NCI-H2227 (cell line): Measurements from ENCODE around the gene DUSP7.
"Not testable (repeated sequence)": the region's sequence is repeated elsewhere in the genome, so short reads cannot be mapped to it uniquely, and the experiment has no call there.

Source experiments
- DNase-seq: peaks from one replicate; lab custom pipeline; 2025; ENCODE audit not compliant: unreplicated experiment; lab: John Stamatoyannopoulos, UW

DUSP7 gene

DNA sequence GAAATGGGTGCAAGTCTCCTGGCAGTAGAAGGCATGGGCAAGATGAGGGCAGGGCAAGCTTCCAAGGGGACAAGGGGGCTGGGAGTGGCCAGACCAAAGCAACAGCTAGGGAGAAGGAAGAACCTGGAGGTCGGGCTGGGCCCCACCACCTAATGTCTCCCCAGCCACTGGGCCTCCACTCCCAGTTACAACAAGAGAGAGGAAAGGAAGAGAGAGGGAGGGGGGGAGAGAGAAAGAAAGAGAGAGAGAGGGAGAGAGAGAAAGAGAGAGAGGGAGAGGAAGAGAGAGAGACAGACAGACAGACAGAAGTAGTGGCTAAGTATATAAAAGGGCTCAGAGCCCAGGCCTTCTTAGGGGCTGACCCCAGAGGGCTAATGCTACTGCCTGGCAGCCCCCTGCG, 6.9 kb downstream of the DUSP7 start:
- no peak for DNase-seq

DNA sequence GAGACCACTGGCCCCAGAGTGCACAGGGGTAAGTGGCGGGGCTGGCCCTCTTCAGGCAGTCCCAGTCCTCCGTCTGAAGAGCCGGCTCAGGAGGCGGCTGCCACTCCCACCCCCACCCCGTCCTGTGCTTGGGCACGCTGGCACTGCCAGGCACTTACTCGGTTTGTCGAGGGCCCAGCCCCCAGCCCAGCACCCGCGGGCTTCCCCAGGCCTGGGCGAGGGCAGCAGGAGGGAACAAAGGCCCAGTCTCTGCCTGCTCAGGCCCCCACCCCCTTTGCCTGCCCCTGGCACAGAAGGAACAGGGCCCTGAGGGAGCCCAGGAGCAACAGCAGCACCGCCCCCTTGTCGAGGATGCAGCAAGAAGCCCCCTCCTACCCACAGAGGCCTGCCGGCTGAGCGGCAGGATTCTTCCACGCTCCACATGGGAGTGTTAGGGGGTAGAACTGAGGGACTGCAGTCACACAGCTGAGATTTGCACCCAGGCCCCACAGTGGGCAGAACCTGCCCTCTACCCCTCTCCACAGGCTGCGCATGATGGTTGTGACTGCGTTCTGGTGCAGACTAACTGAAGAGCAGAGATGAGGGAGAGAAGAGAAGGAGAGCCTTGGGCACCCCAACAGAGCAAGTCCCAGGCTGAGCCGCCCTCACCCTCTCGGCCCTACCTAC, 8.9 kb downstream of the DUSP7 start:
- no peak for DNase-seq

DNA sequence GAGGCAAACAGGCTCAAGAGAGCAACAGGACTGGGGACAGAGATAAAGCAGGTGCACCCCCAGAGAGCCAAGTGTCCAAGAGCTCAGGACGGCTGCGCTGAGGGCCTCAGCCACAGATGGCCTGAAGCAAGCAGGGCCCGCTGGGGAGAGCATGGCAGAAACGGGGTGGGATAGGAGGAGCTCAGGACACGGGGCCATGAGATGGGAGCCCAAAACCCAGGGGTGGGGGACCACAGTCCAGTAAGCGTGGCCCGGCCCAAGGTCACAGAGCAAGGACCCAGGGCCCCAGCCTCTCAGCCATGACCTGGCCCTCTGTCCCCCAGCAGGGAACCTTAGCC, 9.5 kb downstream of the DUSP7 start:
- DNase-seq, result no peak

DNA sequence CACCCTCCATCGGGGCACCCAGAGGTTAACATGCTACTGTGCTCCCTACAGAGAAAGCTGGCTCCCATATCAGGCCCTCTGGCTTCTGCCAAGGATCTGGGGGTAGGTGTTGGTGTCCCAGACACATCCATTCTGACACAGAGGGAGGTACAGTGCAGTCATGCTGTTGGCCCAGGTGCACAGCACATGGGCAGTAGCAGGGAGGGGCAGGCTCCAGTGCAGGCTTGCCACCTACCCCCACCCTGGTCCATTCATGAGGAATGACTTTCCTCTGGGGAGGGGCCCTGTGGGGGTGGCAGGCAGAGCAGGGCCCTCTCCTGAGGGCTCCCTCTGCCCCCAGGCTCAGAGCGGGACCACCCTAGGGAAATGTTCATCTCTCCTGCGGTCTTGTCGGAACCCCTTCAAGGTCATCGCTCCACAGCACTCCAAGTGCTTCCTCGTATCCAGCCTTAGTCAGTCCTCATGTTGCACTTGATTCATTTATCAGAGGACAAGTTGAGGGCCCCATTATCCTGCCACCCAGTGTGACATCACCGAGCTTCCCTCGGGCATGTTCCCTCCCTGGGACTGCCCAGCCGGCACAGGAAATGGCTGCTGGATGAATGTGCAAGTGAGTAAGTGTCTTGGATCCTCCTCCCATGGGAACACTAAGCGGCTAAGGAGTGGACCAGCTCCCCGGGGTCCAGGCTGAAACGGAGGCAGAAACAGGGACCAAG, 10.0 kb downstream of the DUSP7 start:
- no peak for DNase-seq

DNA sequence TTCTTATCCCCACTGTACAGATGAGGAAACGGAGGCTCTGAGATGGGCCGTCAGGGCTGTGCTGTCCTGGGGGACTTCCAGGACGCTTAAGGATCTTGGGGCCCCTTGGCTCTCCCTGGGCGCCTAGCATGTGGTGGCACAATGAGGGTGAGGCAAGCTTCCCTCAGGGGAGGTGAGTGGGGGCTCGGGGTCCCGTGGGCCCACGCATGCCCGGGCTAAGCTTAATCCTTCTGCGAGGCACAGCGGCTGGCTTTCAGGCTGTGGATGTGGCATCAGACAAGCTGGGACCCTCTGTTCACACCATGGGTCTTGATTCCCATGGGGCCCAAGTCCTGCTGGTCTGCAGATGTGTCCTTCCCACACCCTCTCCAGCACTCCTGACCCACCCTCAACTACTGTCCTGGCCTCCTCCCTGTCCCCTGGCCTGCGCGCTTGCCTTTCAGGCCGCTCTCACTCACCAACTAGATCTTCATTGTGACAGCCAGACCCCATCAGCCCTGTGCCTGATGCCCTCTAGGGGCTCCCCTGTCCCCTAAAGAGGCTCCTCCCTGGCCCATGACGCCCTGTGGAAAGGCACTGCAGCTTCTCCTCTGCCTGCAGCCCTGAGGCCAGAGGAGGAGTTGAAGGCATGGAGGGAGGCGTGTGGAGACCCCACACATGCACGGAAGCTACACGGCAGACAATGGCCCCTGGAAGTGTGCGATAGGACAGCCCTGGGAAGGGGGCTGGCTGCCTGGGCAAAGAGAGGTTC, 11.3 kb downstream of the DUSP7 start:
- DNase-seq, result peak; percentile 30

DNA sequence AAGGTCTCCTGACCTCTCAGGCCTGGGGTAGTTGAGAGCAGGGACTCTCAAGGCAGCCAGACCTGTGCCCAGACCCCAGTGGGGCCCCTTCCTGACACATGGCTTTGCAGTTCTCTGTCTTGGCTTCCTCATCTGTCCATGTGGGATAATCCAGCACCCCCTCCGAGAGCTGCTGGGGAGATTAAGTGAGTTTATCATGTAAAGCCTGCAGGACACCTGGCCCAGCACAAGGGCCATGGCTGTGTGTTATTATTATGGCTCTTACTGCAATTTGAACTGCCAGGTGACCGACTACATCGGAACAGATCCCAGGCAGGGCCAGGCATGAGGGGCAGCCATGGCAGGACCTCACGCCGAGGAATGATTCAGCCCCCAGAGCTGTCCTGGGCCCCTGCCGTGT, 12.6 kb downstream of the DUSP7 start:
- DNase-seq, result no peak

DNA sequence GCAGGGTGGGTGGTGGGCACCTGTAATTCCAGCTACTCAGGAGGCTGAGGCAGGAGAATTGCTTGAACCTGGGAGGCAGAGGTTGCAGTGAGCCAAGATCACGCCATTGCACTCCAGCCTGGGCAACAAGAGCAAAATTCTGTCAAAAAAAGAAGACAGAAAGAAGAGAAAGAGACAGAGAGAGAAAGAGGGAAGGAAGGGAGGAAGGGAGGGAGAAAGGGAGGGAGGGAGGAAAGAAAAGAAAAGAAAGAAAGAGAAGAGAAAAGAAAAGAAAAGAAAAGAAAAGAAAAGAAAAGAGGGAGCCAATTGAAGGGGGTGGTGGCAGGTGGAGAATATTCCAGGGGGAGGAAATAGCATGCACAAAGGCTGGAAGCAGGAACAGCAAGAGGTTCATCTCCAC, 13.3 kb downstream of the DUSP7 start:
- not testable (repeated sequence) for DNase-seq

DNA sequence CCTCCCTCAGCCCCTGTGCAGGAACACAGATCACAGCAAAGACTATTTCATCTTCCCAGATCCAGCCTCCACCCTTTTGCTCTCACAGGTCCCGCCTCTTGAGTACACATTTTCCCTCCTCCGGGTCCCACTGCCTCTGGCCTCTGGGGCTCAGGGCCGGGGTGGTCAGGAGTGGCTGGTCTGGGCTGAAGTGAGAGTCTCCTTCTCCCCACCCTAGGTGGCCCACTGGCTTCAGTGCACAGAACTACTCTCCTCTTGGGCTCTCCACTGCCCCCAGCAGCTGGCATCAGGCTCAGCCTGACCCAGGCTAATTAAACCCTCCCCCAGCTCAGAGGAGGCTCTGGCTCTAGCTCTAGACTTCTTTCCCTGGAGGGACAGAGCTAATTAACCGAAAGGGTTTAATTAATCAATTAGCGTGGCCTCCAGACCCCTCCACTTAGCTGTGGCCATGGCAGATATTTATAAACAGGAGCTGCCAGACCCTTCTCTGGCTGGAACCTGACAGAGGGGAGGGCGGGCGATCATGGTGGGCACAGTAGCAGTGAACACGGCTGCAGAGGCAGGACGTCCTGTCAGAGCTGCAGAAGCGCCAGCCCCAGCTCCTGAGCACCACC, 15.1 kb downstream of the DUSP7 start:
- no peak for DNase-seq

DNA sequence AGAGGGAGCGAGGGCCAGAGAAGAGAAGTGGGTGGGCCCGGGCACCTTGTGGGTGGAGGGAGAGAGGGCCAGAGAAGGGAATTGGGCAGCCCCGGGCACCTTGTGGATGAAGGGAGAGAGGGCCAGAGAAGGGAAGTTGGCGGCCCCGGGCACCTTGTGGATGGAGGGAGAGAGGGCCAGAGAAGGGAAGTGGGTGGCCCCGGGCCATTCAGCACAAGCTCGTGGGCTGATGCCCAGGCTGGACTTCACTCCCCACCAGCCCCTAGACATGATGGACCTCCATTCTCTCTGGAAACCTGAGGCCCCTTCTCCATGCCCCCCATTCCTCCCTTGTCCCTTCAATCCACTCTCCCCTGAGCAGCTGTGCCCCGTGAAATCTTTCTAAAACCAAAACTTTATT, 15.8 kb downstream of the DUSP7 start:
- no peak for DNase-seq

DNA sequence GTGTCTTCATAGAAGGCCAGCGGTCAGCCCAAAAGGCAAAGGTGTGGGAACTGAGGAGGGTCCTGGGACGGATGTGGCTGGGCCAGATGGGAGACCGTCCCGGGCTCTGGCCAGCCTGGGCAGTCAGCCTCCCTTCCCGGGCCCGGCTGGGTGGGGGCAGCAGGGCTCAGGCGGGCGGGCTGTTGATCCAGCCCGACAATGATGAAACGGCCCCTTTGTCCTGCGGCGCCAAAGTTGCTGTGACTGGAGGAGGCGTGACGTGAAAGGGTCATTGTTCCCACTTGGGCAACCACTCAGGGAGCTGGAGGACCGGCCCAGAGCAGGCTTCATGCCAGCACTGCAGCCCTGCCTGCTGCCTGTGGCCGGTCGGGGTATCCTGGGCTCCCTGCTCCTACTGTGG, 16.5 kb downstream of the DUSP7 start:
- DNase-seq, result peak; percentile 14

DNA sequence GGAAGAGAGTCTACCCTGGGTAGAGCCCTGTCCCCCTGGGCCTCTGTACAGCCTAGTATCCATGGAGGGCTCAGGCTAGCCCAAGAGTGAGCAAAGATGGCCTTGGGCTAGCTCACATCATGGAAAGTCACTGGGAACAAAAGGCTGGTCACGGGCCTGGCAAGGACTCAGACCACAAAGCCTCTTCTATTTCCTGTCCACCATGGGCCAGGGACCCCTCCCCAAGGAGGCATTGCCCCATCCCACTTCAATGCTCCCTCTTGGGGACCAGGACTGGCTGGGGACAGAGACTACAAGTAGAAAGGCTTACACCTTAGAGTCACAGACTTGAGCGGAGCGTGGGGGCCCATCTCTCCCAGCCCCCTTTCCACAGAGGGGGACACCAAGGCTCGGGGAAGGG, 16.9 kb downstream of the DUSP7 start:
- no peak for DNase-seq

DNA sequence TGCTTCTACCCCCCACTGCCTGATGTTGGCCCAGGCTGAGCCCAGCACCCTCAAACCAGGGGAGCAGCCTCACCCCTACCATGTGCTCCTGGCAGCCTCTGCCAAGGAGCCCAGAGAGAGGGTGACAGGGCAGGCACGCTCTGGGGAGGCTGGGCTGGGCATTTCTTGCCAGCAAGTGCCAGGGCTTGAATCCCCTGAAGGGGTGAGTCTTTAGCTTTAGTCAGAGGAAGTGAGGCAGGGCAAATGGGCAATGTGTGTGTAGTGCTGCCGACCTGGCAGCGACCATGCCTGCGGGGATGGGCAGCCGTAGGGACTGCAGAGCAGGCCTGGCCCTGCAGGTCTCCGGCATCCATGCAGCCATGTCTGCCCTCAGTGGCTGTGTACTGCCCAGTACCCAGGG, 18.1 kb downstream of the DUSP7 start:
- no peak for DNase-seq

DNA sequence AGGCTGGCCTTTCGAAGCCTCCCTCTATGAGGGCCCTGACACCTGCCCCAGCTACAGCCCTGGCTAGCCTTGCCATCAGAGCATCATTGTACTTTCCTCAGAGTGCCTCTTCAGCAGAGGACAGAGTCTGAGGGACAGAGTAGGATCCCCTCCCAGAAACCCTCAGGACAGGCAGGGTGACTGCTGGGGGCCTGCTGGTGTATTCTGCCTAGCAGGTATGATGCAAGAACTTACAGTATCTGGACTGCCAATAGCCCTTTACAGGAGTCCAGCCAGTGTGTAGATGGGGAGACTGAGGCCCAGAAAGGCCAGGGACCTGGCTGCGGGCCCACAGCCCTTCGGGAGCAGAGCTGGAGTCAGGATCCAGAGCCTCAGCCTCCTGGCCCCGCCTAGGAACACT, 19.1 kb downstream of the DUSP7 start:
- DNase-seq, result no peak

DNA sequence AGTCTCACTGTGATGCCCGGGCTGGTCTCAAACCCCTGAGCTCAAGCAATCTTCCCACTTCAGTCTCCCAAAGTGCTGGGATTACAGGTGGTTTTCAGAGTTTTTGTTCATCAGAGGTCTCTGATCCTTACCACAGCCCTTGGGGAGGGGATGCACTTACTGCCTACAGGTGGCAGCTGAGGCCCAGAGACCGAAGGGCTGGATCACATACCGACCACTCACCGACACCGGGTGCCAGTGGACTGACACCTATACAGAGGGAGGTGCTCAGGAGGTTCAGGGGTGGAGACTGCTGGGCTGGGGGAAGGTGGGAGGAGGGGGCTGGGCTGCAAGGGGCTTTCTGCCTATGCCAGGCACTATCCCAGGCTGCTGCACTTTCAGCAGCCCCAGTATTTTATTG, 19.5 kb downstream of the DUSP7 start:
- no peak for DNase-seq

DNA sequence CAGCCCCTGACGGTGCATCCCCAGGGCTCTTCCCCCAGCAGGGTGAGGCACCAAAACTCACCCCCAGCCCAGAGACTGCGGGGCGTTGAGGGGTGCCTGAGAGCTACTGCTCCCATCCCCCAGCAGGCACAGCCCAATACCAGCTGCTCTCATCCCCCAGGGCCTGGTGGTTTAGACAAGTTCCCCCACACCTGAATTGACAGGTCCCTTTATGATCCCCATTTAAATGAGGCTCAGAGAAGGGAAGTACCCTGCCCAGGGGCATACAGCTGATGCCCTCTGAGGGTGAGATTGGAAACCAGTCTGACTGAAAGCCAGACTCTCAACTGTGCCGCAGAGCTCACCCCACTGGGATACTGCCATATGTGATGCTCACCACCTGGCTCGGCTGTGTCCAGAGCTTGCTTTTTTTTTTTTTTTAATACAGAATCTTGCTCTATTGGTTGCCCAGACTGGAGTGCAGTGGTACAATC, 20.1 kb downstream of the DUSP7 start:
- DNase-seq, result no peak

DNA sequence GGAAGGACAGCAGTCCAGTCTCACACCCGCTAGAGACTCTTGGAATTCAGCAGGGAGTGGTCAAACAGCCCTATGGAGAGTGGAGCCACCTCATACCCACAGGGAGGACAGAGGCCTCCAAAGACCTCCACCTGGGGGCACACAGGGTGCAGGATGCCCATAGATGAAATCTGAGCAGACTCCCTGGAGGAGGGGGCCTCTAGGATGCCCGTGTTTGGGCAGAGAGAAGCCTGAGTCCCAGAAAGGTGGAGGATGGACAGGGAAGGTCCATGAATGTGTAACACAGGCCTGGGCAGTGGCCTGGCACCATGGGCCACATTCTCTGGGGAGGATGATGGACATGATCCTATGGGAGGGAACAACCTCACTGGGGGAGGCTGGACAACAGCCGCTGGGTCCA, 21.7 kb downstream of the DUSP7 start:
- DNase-seq, result no peak

DNA sequence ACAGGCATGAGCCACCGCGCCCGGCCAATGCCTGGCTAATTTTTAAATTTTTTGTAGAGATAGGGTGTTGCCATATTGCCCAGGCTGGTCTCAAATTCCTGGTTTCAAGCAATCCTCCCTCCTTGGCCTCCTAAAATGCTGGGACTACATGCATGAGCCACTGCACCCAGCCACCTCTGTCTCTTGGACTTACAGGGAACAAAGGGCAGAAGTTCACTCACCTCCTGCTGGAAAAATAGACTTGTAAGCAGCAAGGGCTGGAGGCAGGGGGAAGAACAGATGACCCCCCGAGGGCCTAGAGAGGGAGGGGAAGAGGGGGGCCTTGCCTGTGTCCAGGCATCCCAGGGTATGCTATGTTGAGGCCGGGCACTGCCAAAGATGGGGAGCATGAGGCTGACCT, 22.2 kb downstream of the DUSP7 start:
- no peak for DNase-seq

DNA sequence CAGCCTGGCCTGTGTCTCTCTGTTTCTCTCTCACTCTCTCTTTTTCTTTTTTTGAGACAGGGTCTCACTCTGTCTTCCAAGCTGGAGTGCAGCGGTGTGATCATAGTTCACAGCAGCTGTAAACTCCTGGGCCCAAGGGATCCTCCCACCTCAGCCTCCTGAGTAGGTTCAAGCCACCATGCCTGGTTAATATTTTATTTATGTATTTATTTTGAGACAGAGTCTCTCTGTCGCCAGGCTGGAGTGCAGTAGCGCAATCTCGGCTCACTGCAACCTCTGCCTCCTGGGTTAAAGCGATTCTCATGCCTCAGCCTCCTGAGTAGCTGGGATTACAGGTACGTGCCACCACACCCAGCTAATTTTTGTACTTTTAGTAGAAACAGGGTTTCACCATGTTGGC, 22.6 kb downstream of the DUSP7 start:
- not testable (repeated sequence) for DNase-seq

DNA sequence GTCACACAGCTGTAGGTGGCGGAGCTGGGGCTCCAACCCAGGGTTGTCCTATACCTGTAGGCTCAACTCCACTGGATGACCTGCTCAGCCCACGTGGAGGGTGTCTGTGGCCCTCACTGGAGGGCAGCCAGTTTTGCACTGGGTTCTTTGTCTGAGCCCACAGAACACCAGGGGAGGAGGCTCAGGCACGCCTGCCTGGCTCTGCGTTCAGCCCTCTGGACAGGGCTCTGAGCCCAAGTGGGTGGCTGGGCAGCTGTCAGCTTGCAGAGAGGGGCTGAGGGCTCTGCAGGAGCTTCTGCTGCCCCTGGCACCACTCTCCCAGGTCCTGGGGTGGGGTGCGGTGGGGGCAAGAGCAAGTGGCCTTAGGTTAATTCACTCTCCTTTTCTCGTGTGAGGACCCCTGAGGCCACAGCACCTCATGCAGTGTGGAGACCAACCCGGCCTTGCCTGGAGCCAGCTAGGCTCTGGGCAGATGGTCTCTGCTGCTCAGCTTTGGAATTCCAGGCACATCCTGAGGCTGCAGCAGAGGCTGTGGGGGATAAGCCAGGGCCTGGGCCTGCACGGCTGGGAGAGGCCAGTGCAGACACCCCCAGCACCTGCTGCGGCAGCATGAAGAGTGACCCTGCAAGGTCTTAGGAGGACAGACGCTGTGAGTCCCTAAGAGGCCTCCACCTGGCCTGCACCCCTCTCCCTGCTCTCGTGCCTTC, 23.5 kb downstream of the DUSP7 start:
- DNase-seq, result no peak

DNA sequence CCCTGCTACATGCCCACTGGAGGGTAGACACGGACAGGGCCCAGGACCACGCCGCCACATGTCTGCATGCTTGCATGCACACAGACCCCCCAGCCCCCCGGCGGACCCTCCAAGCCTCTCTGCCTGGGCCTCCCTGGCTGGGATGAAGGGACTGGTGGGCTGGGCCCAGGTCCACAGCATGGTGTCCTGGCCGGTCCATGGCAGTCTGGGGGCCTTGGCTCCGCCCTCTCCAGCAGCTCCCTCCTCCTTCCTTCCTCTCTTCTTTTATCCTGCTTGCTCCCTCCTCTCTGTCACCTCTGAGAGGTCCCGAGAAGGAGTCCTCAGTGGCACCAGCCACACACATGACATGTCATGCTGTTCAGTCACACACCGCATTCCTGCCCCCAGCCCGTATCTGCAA, 24.5 kb downstream of the DUSP7 start:
- no peak for DNase-seq

DNA sequence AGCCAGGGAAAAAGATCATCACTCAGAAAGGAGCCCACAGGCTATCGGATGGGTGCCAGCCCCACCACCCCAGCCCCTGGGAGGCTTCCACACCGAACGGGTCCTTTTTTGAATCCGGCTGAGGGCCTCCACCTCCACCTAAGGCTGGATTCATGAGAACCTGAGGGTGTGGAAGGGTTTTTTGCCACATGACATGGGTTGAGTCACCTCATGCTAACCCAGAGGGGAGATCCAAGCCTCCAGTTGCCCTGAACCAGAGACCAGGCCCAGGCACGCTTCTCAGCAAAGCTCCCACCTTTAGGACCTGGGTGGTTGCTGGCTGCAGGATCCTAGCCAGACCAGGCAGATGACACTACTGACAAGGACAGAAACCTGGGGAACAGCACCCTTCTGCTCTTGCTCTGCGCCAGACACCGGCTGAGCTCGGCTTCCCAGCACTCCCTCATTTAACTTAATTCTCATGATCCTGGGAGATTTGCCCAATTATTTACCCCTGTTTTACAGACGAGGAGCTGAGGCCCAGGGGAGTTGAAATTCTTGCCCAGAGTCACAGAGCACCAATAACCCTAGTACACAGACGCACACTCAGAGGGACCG, 25.6 kb downstream of the DUSP7 start:
- no peak for DNase-seq
